GM12801 (cell line): Measurements from ENCODE around the gene FAM50B.

Experiments used
- TF ChIP-seq, protein P1 (sequence below): IDR thresholded peaks from one replicate; pipeline ENCODE4 v1.5.1; 2011; ENCODE audit warnings: control low read depth; ENCODE audit not compliant: insufficient read length; ENCODE audit errors: extremely low read depth

FAM50B gene

DNA sequence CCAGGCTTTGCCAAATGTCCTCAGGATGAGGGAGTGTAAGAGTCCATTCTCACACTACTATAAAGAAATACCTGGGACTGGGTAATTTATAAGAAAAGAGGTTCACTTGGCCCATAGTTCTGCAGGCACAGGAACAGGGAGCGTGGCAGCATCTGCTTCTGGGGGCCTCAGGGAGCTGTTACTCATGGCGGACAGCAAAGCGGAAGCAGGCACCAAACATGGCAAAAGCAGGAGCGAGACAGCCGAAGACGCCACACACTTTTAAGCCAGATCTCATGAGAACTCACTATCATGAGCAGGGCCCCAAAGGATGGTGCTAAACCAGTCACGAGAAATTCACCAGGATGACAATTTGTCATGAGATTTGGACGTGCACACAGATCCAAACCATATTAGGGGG is 22.8 kb downstream of the FAM50B start:
- TF ChIP-seq, protein P1, sequence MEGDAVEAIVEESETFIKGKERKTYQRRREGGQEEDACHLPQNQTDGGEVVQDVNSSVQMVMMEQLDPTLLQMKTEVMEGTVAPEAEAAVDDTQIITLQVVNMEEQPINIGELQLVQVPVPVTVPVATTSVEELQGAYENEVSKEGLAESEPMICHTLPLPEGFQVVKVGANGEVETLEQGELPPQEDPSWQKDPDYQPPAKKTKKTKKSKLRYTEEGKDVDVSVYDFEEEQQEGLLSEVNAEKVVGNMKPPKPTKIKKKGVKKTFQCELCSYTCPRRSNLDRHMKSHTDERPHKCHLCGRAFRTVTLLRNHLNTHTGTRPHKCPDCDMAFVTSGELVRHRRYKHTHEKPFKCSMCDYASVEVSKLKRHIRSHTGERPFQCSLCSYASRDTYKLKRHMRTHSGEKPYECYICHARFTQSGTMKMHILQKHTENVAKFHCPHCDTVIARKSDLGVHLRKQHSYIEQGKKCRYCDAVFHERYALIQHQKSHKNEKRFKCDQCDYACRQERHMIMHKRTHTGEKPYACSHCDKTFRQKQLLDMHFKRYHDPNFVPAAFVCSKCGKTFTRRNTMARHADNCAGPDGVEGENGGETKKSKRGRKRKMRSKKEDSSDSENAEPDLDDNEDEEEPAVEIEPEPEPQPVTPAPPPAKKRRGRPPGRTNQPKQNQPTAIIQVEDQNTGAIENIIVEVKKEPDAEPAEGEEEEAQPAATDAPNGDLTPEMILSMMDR: no peak

DNA sequence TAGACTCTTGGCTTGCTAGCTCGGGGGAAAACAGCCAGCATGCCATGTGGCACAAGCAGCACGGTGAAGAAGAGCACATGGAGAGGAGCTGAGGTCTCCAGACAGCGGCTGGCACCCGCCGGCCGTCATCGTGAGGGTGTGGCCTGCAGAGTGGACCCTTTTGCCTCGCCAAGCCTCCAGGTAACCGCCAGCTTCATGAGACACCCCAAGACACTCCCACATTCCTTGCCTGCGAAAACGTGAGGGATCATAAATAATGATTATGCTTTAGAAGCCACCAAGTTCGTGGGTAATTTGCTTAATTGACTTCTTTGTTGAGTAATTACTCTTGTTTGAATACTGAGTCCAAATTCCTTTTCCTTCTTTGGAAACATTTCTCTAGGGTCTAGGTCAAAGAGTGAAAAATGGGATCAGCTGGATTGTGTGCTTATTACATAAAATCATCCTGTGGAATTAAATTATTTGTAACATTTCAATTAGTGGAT is 23.2 kb downstream of the FAM50B start:
- TF ChIP-seq, protein P1: no peak

DNA sequence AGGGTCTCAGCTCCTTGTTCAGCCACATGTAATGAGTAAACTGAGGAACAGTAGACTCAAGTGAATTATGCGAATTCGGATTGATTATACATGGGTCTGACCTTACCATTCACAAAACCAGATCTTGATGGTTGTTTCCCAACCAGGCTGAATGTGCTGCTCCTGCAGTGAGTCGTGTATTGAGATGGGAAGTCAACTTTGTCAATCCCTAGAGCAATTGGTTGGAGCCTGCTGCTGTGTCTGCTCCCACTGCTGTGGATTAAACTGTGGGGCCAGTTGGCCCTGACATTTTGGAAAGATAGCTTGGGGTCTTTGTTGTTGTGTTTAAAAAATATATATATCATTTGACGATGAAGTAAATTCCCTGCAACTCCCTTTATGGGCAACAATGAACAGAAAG is 23.9 kb downstream of the FAM50B start:
- TF ChIP-seq, protein P1: no peak

DNA sequence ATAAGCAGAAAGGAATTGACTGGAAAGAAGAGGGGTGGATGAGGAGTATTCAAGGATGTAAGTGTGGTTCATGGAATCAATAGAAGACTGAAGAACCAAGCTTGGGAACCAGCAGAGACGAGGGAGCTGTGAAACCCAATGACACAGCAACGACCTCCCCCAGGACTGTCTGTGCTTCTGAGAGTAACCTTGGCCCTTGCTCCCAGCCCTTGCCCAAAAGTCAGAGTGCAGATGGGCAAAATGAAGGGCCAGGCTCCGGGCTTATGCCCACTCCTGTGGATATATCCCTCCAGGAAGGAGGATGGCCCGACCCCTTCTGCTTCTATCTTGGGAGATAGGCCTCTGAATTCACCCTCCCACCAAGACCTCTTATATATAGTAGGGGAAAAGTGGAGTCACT is 24.9 kb downstream of the FAM50B start:
- TF ChIP-seq, protein P1: no peak

DNA sequence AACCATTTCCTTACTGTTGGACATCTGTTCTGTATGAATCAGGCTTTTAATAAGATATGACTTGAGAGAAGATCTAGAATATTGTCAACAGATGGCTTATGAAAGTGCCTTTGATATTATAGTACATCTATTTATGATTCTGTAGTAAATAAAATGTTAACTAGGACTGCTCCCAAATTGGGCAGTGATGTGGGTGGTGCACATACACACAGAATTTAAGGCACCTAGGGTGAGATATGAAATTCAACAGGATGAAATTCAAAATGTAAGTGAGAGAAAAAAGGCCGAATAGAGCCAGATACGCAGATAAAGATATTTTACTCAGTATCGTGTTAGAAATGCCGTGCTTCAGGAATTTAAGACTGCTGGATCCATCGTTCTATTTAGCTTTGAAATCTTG is 26.3 kb downstream of the FAM50B start:
- TF ChIP-seq, protein P1: no peak

DNA sequence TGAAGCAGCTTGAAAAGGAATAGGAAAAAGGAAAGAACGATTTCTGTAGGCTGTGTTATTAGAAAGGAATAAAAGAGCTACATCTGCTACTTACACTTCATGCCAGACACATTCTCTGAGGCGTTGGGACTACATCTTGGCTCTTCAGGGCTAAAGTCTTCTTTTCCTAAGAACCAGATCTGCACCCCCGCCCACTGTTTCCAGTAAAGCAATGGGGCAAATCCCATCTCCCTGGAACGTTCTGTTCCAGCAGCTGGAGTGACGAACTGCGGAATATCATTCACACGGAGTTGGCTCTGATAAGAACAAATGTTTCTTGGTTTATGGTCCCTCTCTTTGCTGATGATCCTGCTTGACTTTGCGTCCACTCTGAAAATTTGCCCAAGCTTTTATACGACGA is 26.9 kb downstream of the FAM50B start:
- TF ChIP-seq, protein P1: no peak

DNA sequence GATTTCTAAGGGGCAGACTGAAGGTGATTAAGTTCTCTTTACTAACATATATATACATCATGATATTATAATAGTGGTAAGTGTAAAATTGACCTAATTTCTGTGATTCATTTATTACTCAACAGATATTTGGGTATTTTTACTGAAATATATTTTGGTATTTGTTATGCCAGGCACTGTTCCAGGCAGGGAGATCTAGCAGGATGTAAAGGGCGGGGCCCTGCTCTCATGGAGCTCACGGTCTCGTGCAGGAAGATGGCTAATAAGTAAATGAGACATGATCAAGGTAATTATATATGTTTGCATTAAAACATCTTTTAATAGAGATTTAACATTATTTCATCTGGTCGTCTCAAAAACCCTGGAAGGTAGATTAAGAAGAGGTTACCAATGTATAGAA is 27.7 kb downstream of the FAM50B start:
- TF ChIP-seq, protein P1: no peak
